SK-N-SH treated with all-trans-retinoic acid at 6 μM for 48 hours (cell line): Measurements from ENCODE around the gene EHBP1.

ENCODE experiments used
- ATAC-seq: fragments of 200-7000 bp; cut with Tn5 transposase; 3 replicates; pipeline ENCODE4 v1.9.1; 2020; ENCODE audit warnings: mild to moderate bottlenecking, moderate library complexity
- CREB5 ChIP-seq: fragments of 250-450 bp; sonication (Bioruptor Pico); IDR thresholded peaks from 2 replicates; pipeline ENCODE4 v1.5.1; 2020; ENCODE audit warnings: low read depth, mild to moderate bottlenecking, moderate library complexity
- CSDC2 ChIP-seq: fragments of 250-450 bp; sonication (Bioruptor Pico); IDR thresholded peaks from 2 replicates; pipeline ENCODE4 v1.5.0; 2020; ENCODE audit warnings: mild to moderate bottlenecking, moderate library complexity
- ESRRG ChIP-seq: fragments of 250-450 bp; sonication (Bioruptor Pico); IDR thresholded peaks from 2 replicates; pipeline ENCODE4 v1.6.1; 2021; ENCODE audit warnings: mild to moderate bottlenecking
- GLIS3 ChIP-seq: fragments of 250-450 bp; sonication (Bioruptor Pico); IDR thresholded peaks from 2 replicates; pipeline ENCODE4 v1.5.0; 2020; ENCODE audit warnings: mild to moderate bottlenecking, moderate library complexity
- ISL1 ChIP-seq: fragments of 250-450 bp; sonication (Bioruptor Pico); IDR thresholded peaks from 2 replicates; pipeline ENCODE4 v2.1.2; 2022; ENCODE audit warnings: mild to moderate bottlenecking, moderate library complexity
- OSR1 ChIP-seq: fragments of 250-450 bp; sonication (Bioruptor Pico); IDR thresholded peaks from 2 replicates; pipeline ENCODE4 v1.8.0; 2022; ENCODE audit warnings: moderate library complexity, mild to moderate bottlenecking, inconsistent platforms
- POU6F1 ChIP-seq: fragments of 250-450 bp; sonication (Bioruptor Pico); IDR thresholded peaks from 2 replicates; pipeline ENCODE4 v1.8.0; 2021; ENCODE audit warnings: low read depth, mild to moderate bottlenecking, moderate library complexity, borderline replicate concordance
- PPARA ChIP-seq: fragments of 250-450 bp; sonication (Bioruptor Pico); IDR thresholded peaks from 2 replicates; pipeline ENCODE4 v1.5.0; 2020; ENCODE audit warnings: mild to moderate bottlenecking, borderline replicate concordance
- RARB ChIP-seq: fragments of 250-450 bp; sonication (Bioruptor Pico); IDR thresholded peaks from 2 replicates; pipeline ENCODE4 v1.8.0; 2021; ENCODE audit warnings: mild to moderate bottlenecking, moderate library complexity
- TCF4 ChIP-seq: fragments of 250-450 bp; sonication (Bioruptor Pico); IDR thresholded peaks from 2 replicates; pipeline ENCODE4 v1.8.0; 2021; ENCODE audit warnings: mild to moderate bottlenecking, moderate library complexity, borderline replicate concordance
- TOX ChIP-seq: fragments of 250-450 bp; sonication (Bioruptor Pico); IDR thresholded peaks from 2 replicates; pipeline ENCODE4 v1.8.0; 2021; ENCODE audit warnings: mild to moderate bottlenecking, moderate library complexity, borderline replicate concordance
- TSHZ2 ChIP-seq: fragments of 250-450 bp; sonication (Bioruptor Pico); IDR thresholded peaks from 2 replicates; pipeline ENCODE4 v1.5.0; 2020; ENCODE audit warnings: mild to moderate bottlenecking, moderate library complexity
- ZC3H10 ChIP-seq: fragments of 250-450 bp; sonication (Bioruptor Pico); IDR thresholded peaks from 2 replicates; pipeline ENCODE4 v1.5.1; 2021; ENCODE audit warnings: mild to moderate bottlenecking, moderate library complexity
- ZFP3 ChIP-seq: fragments of 250-450 bp; sonication (Bioruptor Pico); IDR thresholded peaks from 2 replicates; pipeline ENCODE4 v1.5.0; 2020; ENCODE audit warnings: mild to moderate bottlenecking, moderate library complexity
- ZFP30 ChIP-seq: fragments of 450-650 bp; formaldehyde crosslinking; IDR thresholded peaks from 2 replicates; pipeline ENCODE4 v1.5.0; 2022; ENCODE audit warnings: mild to moderate bottlenecking, moderate library complexity
- ZNF565 ChIP-seq: fragments of 450-650 bp; formaldehyde crosslinking; conservative IDR thresholded peaks from 2 replicates; pipeline ENCODE4 v1.5.0; 2020; ENCODE audit warnings: low read depth, mild to moderate bottlenecking, moderate library complexity
- ZNF70 ChIP-seq: fragments of 450-650 bp; formaldehyde crosslinking; IDR thresholded peaks from 2 replicates; pipeline ENCODE4 v1.5.0; 2020; ENCODE audit warnings: mild to moderate bottlenecking, moderate library complexity
- ZNF8 ChIP-seq: fragments of 450-650 bp; formaldehyde crosslinking; IDR thresholded peaks from 2 replicates; pipeline ENCODE4 v1.5.0; 2020; ENCODE audit warnings: mild to moderate bottlenecking, moderate library complexity
- TF ChIP-seq, protein P1 (sequence below): fragments of 250-450 bp; sonication (Bioruptor Pico); IDR thresholded peaks from 2 replicates; pipeline ENCODE4 v1.8.0; 2020; ENCODE audit warnings: mild to moderate bottlenecking, moderate library complexity, borderline replicate concordance

Gene EHBP1

GRCh38 chr2:62884086-62884485 is 178.6 kb downstream of the EHBP1 start (continued):
- TF ChIP-seq TSHZ2 (no peak), CREB5 (CRISPR knock-in tag) (no peak), RARB (no peak), ZC3H10 (CRISPR knock-in tag) (no peak), ZFP30 (no peak)

- TF ChIP-seq GLIS3 (no peak), ISL1 (CRISPR knock-in tag) (peak; percentile 88)
- peak; percentile 71 for ATAC-seq
These were observed 179.0 kb downstream of the EHBP1 start for GRCh38 chr2:62884514-62884913.

- no peak for ATAC-seq
- TF ChIP-seq ISL1 (CRISPR knock-in tag) (no peak), TCF4 (CRISPR knock-in tag) (no peak), ZNF565 (CRISPR knock-in tag) (no peak), POU6F1 (CRISPR knock-in tag) (no peak), ZNF8 (CRISPR knock-in tag) (no peak), PPARA (no peak), RARB (no peak), ZFP3 (CRISPR knock-in tag) (no peak), CSDC2 (no peak), OSR1 (CRISPR knock-in tag) (no peak), TOX (CRISPR knock-in tag) (no peak), CREB5 (CRISPR knock-in tag) (no peak), ZNF70 (CRISPR knock-in tag) (no peak), ZFP30 (no peak)
These were observed 189.6 kb downstream of the EHBP1 start for GRCh38 chr2:62894966-62895631.

- no peak for ATAC-seq
- TF ChIP-seq TOX (CRISPR knock-in tag) (no peak), ESRRG (no peak), TCF4 (CRISPR knock-in tag) (no peak), ISL1 (CRISPR knock-in tag) (no peak)
- TF ChIP-seq, protein P1, sequence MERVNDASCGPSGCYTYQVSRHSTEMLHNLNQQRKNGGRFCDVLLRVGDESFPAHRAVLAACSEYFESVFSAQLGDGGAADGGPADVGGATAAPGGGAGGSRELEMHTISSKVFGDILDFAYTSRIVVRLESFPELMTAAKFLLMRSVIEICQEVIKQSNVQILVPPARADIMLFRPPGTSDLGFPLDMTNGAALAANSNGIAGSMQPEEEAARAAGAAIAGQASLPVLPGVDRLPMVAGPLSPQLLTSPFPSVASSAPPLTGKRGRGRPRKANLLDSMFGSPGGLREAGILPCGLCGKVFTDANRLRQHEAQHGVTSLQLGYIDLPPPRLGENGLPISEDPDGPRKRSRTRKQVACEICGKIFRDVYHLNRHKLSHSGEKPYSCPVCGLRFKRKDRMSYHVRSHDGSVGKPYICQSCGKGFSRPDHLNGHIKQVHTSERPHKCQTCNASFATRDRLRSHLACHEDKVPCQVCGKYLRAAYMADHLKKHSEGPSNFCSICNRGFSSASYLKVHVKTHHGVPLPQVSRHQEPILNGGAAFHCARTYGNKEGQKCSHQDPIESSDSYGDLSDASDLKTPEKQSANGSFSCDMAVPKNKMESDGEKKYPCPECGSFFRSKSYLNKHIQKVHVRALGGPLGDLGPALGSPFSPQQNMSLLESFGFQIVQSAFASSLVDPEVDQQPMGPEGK (CRISPR knock-in tag) = no peak
These were observed 190.1 kb downstream of the EHBP1 start for GRCh38 chr2:62895632-62896009.
